ENCODE results near the gene PTPRD.

Gene PTPRD

DNA sequence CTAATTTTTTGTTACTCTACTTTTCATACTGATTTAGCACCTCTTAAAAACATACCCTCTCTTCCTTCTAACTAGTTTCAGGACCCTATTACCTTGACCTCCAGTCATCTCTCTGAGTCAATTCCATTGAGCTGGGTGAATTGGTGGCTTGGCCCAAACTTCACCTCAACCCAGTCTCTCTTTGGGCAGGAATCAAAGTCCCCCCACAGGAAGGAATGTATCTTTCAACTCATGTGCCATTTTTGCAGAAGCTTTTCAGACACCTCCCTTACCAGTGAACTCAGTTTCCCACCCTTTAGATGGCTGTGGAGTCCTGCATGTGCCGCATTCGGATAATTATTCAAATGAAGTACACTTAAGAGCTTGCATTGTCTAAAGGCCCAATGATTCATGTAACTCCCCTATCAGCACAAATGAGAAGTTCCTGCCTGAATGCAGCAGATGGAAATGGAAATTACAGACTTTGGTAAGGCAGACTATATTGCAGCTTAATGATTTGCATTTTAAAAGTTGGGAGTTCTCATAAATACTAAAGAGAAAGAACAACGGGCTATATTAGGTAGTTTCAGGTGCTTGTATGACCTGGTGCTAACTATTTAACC is 693.5 kb downstream of the PTPRD start:
- no peak for DNase-seq (ENCODE audit: low spot score)

DNA sequence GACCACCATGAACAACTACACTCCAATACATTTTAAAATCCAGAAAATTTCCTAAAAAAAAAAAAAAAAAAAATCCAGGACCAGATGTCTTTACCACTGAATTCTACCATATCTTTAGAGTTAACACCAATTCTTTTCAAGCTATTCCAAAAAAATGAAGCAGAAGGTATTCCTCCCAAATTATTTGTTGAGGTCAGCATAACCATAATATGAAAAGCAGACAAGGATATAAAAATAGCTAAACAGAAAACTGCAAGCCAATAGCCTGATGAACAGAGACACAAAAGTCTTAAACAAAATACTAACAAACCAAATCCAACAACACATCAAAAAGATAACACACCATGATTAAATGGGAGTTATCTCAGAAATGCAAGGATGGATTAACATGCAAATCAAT is 695.4 kb downstream of the PTPRD start:
- TF ChIP-seq CTCF (IDR thresholded peaks at IDR 0.05; ENCODE audit: extremely low read depth, missing control alignments), result no peak
- DNase-seq (ENCODE audit: low spot score), result no peak

More for the DNA sequence above, 693.5 kb downstream of the PTPRD start:
- no peak for TF ChIP-seq CTCF (IDR thresholded peaks at IDR 0.05; ENCODE audit: extremely low read depth, missing control alignments)

DNA sequence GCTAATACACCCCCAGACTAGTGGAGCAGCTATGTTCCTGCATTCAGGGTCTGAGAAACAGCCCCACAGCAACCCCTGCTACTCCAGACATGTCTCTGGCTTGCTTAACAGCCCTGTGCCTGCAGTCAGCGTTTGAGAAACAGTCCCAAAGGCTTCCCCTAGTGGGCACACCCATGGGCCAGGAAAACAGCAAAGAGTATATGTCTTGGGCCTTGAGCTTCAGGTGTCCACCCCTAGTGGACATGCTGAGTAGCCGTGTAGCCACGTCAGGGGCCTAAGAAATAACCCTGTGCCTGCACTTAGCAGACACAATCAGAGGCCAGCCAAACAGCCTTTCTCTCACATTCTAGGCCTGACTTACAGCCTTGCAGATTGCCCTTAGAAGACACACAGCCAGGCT is 698.6 kb downstream of the PTPRD start:
- TF ChIP-seq CTCF (IDR thresholded peaks at IDR 0.05; ENCODE audit: extremely low read depth, missing control alignments), result no peak
- no peak for DNase-seq (ENCODE audit: low spot score)

GRCh38 chr9:9913276-9913832 is 699.4 kb downstream of the PTPRD start:
- no peak for DNase-seq (ENCODE audit: low spot score)

GRCh38 chr9:9912459-9912858 is 700.3 kb downstream of the PTPRD start:
- DNase-seq (ENCODE audit: low spot score), result no peak
- no peak for TF ChIP-seq CTCF (IDR thresholded peaks at IDR 0.05; ENCODE audit: extremely low read depth, missing control alignments)

More at GRCh38 chr9:9913276-9913832, 699.4 kb downstream of the PTPRD start:
- no peak for TF ChIP-seq CTCF (IDR thresholded peaks at IDR 0.05; ENCODE audit: extremely low read depth, missing control alignments)

DNA sequence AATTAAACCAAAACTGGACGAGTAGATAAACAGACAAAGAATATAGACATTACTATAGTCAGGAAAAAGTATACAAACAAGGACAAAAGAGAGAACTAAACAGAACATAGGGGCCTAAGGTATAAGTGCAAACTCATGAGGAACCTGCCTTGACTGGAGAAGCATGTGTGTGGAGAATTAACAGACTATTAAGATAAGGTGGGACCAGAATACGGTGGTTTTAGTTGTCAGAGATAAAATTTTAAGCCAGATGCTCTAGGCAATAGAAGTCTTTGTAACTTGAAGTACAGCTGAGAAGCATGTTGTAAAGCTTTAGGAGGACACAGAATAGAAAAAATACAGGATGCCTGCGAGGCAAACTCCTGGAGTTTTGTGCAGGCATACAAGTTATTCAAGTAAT is 707.1 kb downstream of the PTPRD start:
- no peak for DNase-seq (ENCODE audit: low spot score)
- no peak for TF ChIP-seq CTCF (IDR thresholded peaks at IDR 0.05; ENCODE audit: extremely low read depth, missing control alignments)

DNA sequence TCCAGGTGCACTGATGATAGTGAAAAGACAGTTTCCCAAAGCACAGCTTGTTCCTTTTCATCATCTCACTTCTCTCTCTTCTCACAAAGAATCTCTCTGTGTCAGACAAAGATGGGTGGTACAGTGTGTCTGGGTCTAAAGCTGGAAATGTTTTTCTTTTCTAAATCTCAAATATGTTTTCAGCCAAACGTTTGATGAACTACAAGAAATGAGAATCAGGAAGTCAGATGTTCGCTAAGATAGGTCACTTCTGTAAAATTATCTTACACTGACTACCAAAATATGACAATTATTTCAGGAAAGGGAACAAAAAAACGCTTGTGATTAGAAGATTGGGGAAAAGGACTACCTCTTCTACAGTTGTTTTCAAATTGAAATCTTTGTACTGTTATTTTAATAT is 708.8 kb downstream of the PTPRD start:
- no peak for DNase-seq (ENCODE audit: low spot score)
- TF ChIP-seq CTCF (IDR thresholded peaks at IDR 0.05; ENCODE audit: extremely low read depth, missing control alignments), result no peak

Data from GM20000 (cell line).